H1 (cell line): ENCODE data around the gene DPP4. TPM values are rescaled to one million over a fixed set of nuclear protein-coding genes. Genes with fewer than 3 reads are reported as not detected.

Experiments used
- E2F6 ChIP-seq: IDR thresholded peaks from 2 replicates; pipeline ENCODE4 v1.6.1; 2012; ENCODE audit warnings: inconsistent platforms
- GABPA ChIP-seq: IDR thresholded peaks from 2 replicates; pipeline ENCODE4 v1.6.1; 2011; ENCODE audit warnings: mild to moderate bottlenecking, low read length, moderate library complexity, borderline replicate concordance; ENCODE audit not compliant: insufficient read depth
- POLR2AphosphoS5 ChIP-seq: IDR thresholded peaks from 2 replicates; pipeline ENCODE4 v1.6.1; 2011; ENCODE audit warnings: low read depth, low read length
- POU5F1 ChIP-seq: IDR thresholded peaks from 2 replicates; pipeline ENCODE4 v1.6.1; 2011; ENCODE audit warnings: low read depth, mild to moderate bottlenecking, low read length, moderate library complexity
- SIRT6 ChIP-seq: IDR thresholded peaks from one replicate; pipeline ENCODE4 v1.7.1; 2012; ENCODE audit warnings: low read length, inconsistent platforms
- SP1 ChIP-seq: IDR thresholded peaks from 2 replicates; pipeline ENCODE4 v1.6.1; 2011; ENCODE audit warnings: low read depth, low read length
- polyA plus RNA-seq, 7 experiments: library from polyadenylated mRNA; depleted of rRNA in 3 of 7; stranded (reverse) in 5 of 7; unstranded in 2 of 7; fragments of >200 nt in 5 of 7; fragments of 200-250 nt in 2 of 7; gene quantifications; 1 replicate in 5 of 7; 2 replicates in 1 of 7; 4 replicates in 1 of 7; pipeline versions ENCODE4 v1.2.1 to v1.2.3, GENCODE V29; 2011 to 2013; ENCODE audit warnings: missing spikeins in 2 of 7, mixed read lengths in 2 of 7
- total RNA-seq: library from RNA; stranded (reverse); fragmentation: NEBNext Ultra II Directional; extraction: Animal tissue kit (Norgen Biotek cat#: 25700); gene quantifications from 2 replicates; pipeline ENCODE4 v1.2.1, GENCODE V29; 2021

Gene DPP4
- total and polyA plus RNA-seq, 2 of the 8 experiments (the other 6 are each of a cell fraction or from before 2014, with no cell fraction given) = 1.3 to 3.1 TPM

- TF ChIP-seq POLR2AphosphoS5 (no peak), E2F6 (no peak), SIRT6 (no peak), GABPA (no peak), POU5F1 (no peak), SP1 (no peak)
Observed at GRCh38 chr2:162103443-162104009, 29.5 kb upstream of the DPP4 start (continued).
